HCT116 (cell line): ENCODE data around the gene USF2. TPM values are rescaled to one million over a fixed set of nuclear protein-coding genes. Genes with fewer than 3 reads are reported as not detected.

Experiments used
- ATAC-seq: fragments of 200-7000 bp; cut with Tn5 transposase; 2 replicates; pipeline ENCODE4 v1.9.1; 2020; ENCODE audit warnings: mild to moderate bottlenecking, moderate library complexity
- BruUV-seq: library from RNA; stranded (reverse); fragments of 400-500 nt; replicated peaks from 2 replicates; lab custom pipeline; 2021; lab: Mats Ljungman, UMichigan
- CTCF ChIA-PET: fragments of 300-600 bp; sonication (Branson Sonifier 250); formaldehyde crosslinking; loops from one replicate; lab custom pipeline; 2021; ENCODE audit warnings: antibody characterized with exemption; lab: Charles Lee
- POLR2A ChIA-PET: fragments of 300-600, 350-600 bp; sonication (Branson Sonifier 250); formaldehyde crosslinking; loops from one replicate; lab custom pipeline; 2021; ENCODE audit warnings: antibody characterized with exemption; lab: Charles Lee
- RAD21 ChIA-PET, 2 experiments: fragments of 300-600 bp; sonication (Branson Sonifier 250); formaldehyde crosslinking; loops; one replicate each; lab custom pipeline; 2023; ENCODE audit warnings: low total read pairs in 2 of 2; ENCODE audit not compliant: uncharacterized antibody in 2 of 2, unreplicated experiment in 2 of 2, low non-redundant PET in 1 of 2; lab: Charles Lee
- DNase-seq: peaks from one replicate; pipeline ENCODE4 v3.0.0-alpha.2; 2010; ENCODE audit warnings: low read depth, low spot score
- H2AFZ ChIP-seq: fragments of 200-600 bp; shearing (Covaris generic), sonication (generic); 2 replicates; pipeline ENCODE4 v1.6.1; 2017; ENCODE audit warnings: low read depth, mixed run types, mixed read lengths, antibody characterized with exemption, low read length; ENCODE audit not compliant: poor library complexity, severe bottlenecking
- H3K27ac ChIP-seq: 2 replicates; pipeline ENCODE4 v1.5.1; 2012; ENCODE audit warnings: low read depth, low read length
- H3K27me3 ChIP-seq: fragments of 200-600 bp; sonication (generic); 2 replicates; pipeline ENCODE4 v1.6.1; 2016; ENCODE audit warnings: mixed run types, low read length, mixed read lengths; ENCODE audit not compliant: insufficient read depth
- H3K36me3 ChIP-seq, 2 experiments: fragments of 200-500 bp in 1 of 2; fragments of 200-600 bp in 1 of 2; sonication (Bioruptor generic) in 1 of 2; sonication (generic) in 1 of 2; 2 replicates each; pipeline versions ENCODE4 v1.5.1 to v1.6.1; 2014 to 2016; ENCODE audit warnings: low read length in 2 of 2, inconsistent platforms in 1 of 2, mixed read lengths in 1 of 2, mixed run types in 1 of 2; ENCODE audit not compliant: insufficient read depth in 2 of 2, control insufficient read depth in 1 of 2
- H3K4me1 ChIP-seq, 2 experiments: fragments of 200-600 bp in 1 of 2; sonication (generic) in 1 of 2; 2 replicates each; pipeline versions ENCODE4 v1.5.1 to v1.6.1; 2012 to 2017; ENCODE audit warnings: low read length in 2 of 2, inconsistent platforms in 1 of 2, mild to moderate bottlenecking in 1 of 2, mixed read lengths in 1 of 2, mixed run types in 1 of 2, moderate library complexity in 1 of 2; ENCODE audit not compliant: insufficient read depth in 2 of 2, control insufficient read depth in 1 of 2
- H3K4me2 ChIP-seq: fragments of 200-600 bp; sonication (generic); 2 replicates; pipeline ENCODE4 v1.6.1; 2017; ENCODE audit warnings: mixed run types, low read length, mixed read lengths
- H3K4me3 ChIP-seq, 2 experiments: fragments of 200-600 bp in 1 of 2; sonication (generic) in 1 of 2; replicated peaks in 1 of 2; 2 replicates each; pipeline ENCODE4 v1.5.1; 2011 to 2016; ENCODE audit warnings: low read length in 2 of 2, control low read depth in 1 of 2, low read depth in 1 of 2, mild to moderate bottlenecking in 1 of 2, mixed read lengths in 1 of 2, mixed run types in 1 of 2
- H3K79me2 ChIP-seq: fragments of 200-600 bp; sonication (generic); 2 replicates; pipeline ENCODE4 v1.6.1; 2017; ENCODE audit warnings: mild to moderate bottlenecking, mixed run types, low read length, moderate library complexity, mixed read lengths; ENCODE audit not compliant: insufficient read depth
- H3K9ac ChIP-seq: fragments of 200-600 bp; sonication (generic); 2 replicates; pipeline ENCODE4 v1.6.1; 2016; ENCODE audit warnings: low read length, mixed read lengths
- H3K9me2 ChIP-seq: fragments of 200-600 bp; sonication (generic), shearing (Covaris generic); 2 replicates; pipeline ENCODE4 v1.6.1; 2017; ENCODE audit warnings: mixed run types, mild to moderate bottlenecking, moderate library complexity; ENCODE audit not compliant: insufficient read depth
- H3K9me3 ChIP-seq, 2 experiments: fragments of 200-500 bp in 1 of 2; fragments of 200-600 bp in 1 of 2; sonication (Bioruptor generic) in 1 of 2; sonication (generic) in 1 of 2; 2 replicates each; pipeline ENCODE4 v1.6.1; 2014 to 2017; ENCODE audit warnings: low read length in 2 of 2, mixed read lengths in 2 of 2, inconsistent platforms in 1 of 2, low read depth in 1 of 2, mild to moderate bottlenecking in 1 of 2, mixed run types in 1 of 2, moderate library complexity in 1 of 2; ENCODE audit not compliant: control insufficient read depth in 1 of 2, insufficient read depth in 1 of 2
- H4K20me1 ChIP-seq: fragments of 200-600 bp; sonication (generic), shearing (Covaris generic); 2 replicates; pipeline ENCODE4 v1.6.1; 2017; ENCODE audit warnings: mixed run types, mild to moderate bottlenecking, moderate library complexity; ENCODE audit not compliant: insufficient read depth
- CBX3 ChIP-seq: IDR thresholded peaks from 2 replicates; pipeline ENCODE4 v1.6.1; 2012; ENCODE audit warnings: low read depth
- EZH2 ChIP-seq: fragments of 200-600 bp; sonication (generic); IDR thresholded peaks from 2 replicates; pipeline ENCODE4 v1.6.1; 2017; ENCODE audit warnings: antibody characterized with exemption, mixed run types
- EZH2phosphoT487 ChIP-seq: fragments of 200-600 bp; IDR thresholded peaks from 2 replicates; pipeline ENCODE4 v1.6.1; 2018; ENCODE audit warnings: antibody characterized with exemption, borderline replicate concordance
- JUND ChIP-seq: IDR thresholded peaks from 2 replicates; pipeline ENCODE4 v1.6.1; 2012
- POLR2A ChIP-seq: IDR thresholded peaks from 2 replicates; pipeline ENCODE4 v1.7.0; 2011; ENCODE audit warnings: borderline replicate concordance; ENCODE audit not compliant: insufficient read depth, insufficient read length; ENCODE audit errors: extremely low read depth
- POLR2AphosphoS5 ChIP-seq: IDR thresholded peaks from 2 replicates; pipeline ENCODE4 v1.6.1; 2011; ENCODE audit warnings: mild to moderate bottlenecking, low read depth, low read length, moderate library complexity
- SIN3A ChIP-seq: IDR thresholded peaks from 2 replicates; pipeline ENCODE4 v1.6.1; 2012; ENCODE audit warnings: low read depth
- YY1 ChIP-seq: IDR thresholded peaks from 2 replicates; pipeline ENCODE4 v1.6.1; 2011; ENCODE audit warnings: low read length, low read depth, moderate library complexity, mild to moderate bottlenecking; ENCODE audit not compliant: insufficient replicate concordance; ENCODE audit errors: extremely low read depth
- intact Hi-C: fragments of 100-400 bp; cut with micrococcal nuclease; formaldehyde crosslinking; loops from 2 replicates; pipeline ENCODE4 v1.10.0; 2022
- total RNA-seq: library from RNA; stranded (reverse); gene quantifications from one replicate; pipeline ENCODE4 v1.2.1, GENCODE V29; 2021; ENCODE audit not compliant: unreplicated experiment

Gene USF2
- total RNA-seq, 1 experiment from 2014 or later: 98.4 TPM

DNA sequence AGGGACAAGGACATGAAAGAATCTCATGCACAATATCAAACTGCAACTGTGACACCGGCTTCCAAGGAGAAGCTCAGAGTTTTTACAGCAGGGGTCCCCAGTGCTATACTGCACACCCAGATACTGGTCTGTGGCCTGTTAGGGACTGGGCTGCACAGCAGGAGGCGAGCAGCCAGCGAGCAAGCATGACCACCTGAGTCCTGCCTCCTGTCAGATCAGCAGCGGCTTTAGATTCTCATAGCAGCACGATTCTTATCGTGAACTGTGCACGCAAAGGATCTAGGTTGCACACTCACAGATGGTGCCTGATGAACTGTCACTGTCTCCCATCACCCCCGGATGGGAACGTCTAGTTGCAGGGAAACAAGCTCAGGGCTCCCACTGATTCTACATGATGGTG is 47.1 kb downstream of the USF2 start:
- POLR2A ChIA-PET: no interaction called here
- Histone ChIP-seq H3K79me2 (no peaks in the 10 kb centered on the region), H3K27me3 (no peaks in the 10 kb centered on the region), H3K4me2 (no peak overlapping the region), H3K4me3 (no peak overlapping the region), H3K27ac (no peak overlapping the region), H2AFZ (no peak overlapping the region), H3K4me1 (peaks cover 23 to 52% of the 10 kb centered on the region in 2 experiments), H3K9me3 (no peaks in the 10 kb centered on the region), H4K20me1 (no peaks in the 10 kb centered on the region), H3K36me3 (no peaks in the 10 kb centered on the region), H3K9me2 (no peaks in the 10 kb centered on the region), H3K9ac (no peak overlapping the region)
- no peak for DNase-seq
- ATAC-seq: no peak
- BruUV-seq: no TSS peak
- intact Hi-C loops: no loop called here
- RAD21 ChIA-PET: no interaction called here
- no peak for TF ChIP-seq JUND
- TF ChIP-seq YY1: no peak
- no peak for TF ChIP-seq POLR2AphosphoS5
- no peak for TF ChIP-seq CBX3
- TF ChIP-seq EZH2phosphoT487: no peak
- no peak for TF ChIP-seq POLR2A
- CTCF ChIA-PET: interaction anchor here (1.5 kb wide), 1 partner anchor 46 kb away, joined by 3 read pairs; no protein-coding TSS in a partner anchor

- peaks cover 23 to 48% of the 10 kb centered on the region in 2 experiments for H3K4me1 ChIP-seq
- H3K27me3 ChIP-seq: no peaks in the 10 kb centered on the region
- no peak overlapping the region for H3K4me2 ChIP-seq
- H3K36me3 ChIP-seq: no peaks in the 10 kb centered on the region
- DNase-seq (no peak), ATAC-seq (no peak)
- ChIA-PET CTCF (no interaction called here), POLR2A (no interaction called here), RAD21 (no interaction called here)
- no peak overlapping the region for H3K9ac ChIP-seq
- H4K20me1 ChIP-seq: no peaks in the 10 kb centered on the region
- no peaks in the 10 kb centered on the region for H3K9me2 ChIP-seq
- TF ChIP-seq SIN3A (no peak), EZH2 (no peak), POLR2A (no peak)
- H2AFZ ChIP-seq: no peak overlapping the region
- no TSS peak for BruUV-seq
- no peaks in the 10 kb centered on the region for H3K79me2 ChIP-seq
- intact Hi-C loops: no loop called here
- H3K27ac ChIP-seq: no peak overlapping the region
- no peak overlapping the region for H3K4me3 ChIP-seq
- H3K9me3 ChIP-seq: no peaks in the 10 kb centered on the region
These were observed 47.8 kb downstream of the USF2 start for GRCh38 chr19:35316560-35316959.
